DND-41 (cell line): ENCODE data around the gene GSS.

ENCODE experiments used
- ATAC-seq: fragments of 200-7000 bp; cut with Tn5 transposase; 3 replicates; pipeline ENCODE4 v1.9.1; 2021; ENCODE audit warnings: low read depth; ENCODE audit not compliant: insufficient read depth
- DNase-seq: peaks from one replicate; pipeline ENCODE4 v3.0.0-alpha.2; 2020
- H2AFZ ChIP-seq: 2 replicates; pipeline ENCODE4 v1.6.0; 2012; ENCODE audit warnings: low read depth, low read length
- H3K27ac ChIP-seq: 2 replicates; pipeline ENCODE4 v1.5.1; 2012; ENCODE audit warnings: low read length, inconsistent platforms
- H3K27me3 ChIP-seq: fragments of 200-600 bp; sonication (generic); 2 replicates; pipeline ENCODE4 v1.6.0; 2012; ENCODE audit warnings: low read length, mild to moderate bottlenecking, inconsistent platforms; ENCODE audit not compliant: insufficient read depth, poor library complexity
- H3K36me3 ChIP-seq: 2 replicates; pipeline ENCODE4 v1.5.1; 2012; ENCODE audit warnings: low read length, inconsistent platforms; ENCODE audit not compliant: insufficient read depth
- H3K4me1 ChIP-seq: 2 replicates; pipeline ENCODE4 v1.5.1; 2012; ENCODE audit warnings: mild to moderate bottlenecking, low read length; ENCODE audit not compliant: insufficient read depth
- H3K4me2 ChIP-seq: 2 replicates; pipeline ENCODE4 v1.6.0; 2012; ENCODE audit warnings: mild to moderate bottlenecking, moderate library complexity, low read length, inconsistent platforms; ENCODE audit not compliant: insufficient read depth
- H3K4me3 ChIP-seq, 2 experiments: fragments of 200-600 bp in 1 of 2; shearing (Covaris generic) in 1 of 2; 2 replicates each; pipeline ENCODE4 v1.5.1; 2012 to 2016; ENCODE audit warnings: inconsistent platforms in 2 of 2, low read length in 2 of 2, mild to moderate bottlenecking in 2 of 2, low read depth in 1 of 2, moderate library complexity in 1 of 2
- H3K79me2 ChIP-seq: 2 replicates; pipeline ENCODE4 v1.6.0; 2012; ENCODE audit warnings: low read length, inconsistent platforms; ENCODE audit not compliant: insufficient read depth
- H3K9ac ChIP-seq: 2 replicates; pipeline ENCODE4 v1.6.0; 2012; ENCODE audit warnings: low read depth, mild to moderate bottlenecking, inconsistent platforms, low read length, moderate library complexity
- H3K9me3 ChIP-seq: 2 replicates; pipeline ENCODE4 v1.5.1; 2012; ENCODE audit warnings: low read length, moderate library complexity, mild to moderate bottlenecking, inconsistent platforms; ENCODE audit not compliant: insufficient read depth, severe bottlenecking
- H4K20me1 ChIP-seq: 2 replicates; pipeline ENCODE4 v1.6.0; 2012; ENCODE audit warnings: low read length; ENCODE audit not compliant: insufficient read depth
- CTCF ChIP-seq: IDR thresholded peaks from 2 replicates; pipeline ENCODE4 v1.5.1; 2012; ENCODE audit warnings: borderline replicate concordance, low read length, moderate library complexity, mild to moderate bottlenecking; ENCODE audit not compliant: poor library complexity, severe bottlenecking; ENCODE audit errors: extremely low read depth
- EZH2 ChIP-seq: IDR thresholded peaks from 3 replicates; pipeline ENCODE4 v1.6.1; 2012; ENCODE audit warnings: borderline replicate concordance, low read depth, mild to moderate bottlenecking, moderate library complexity, low read length, inconsistent platforms; ENCODE audit not compliant: severe bottlenecking

The GSS gene

GRCh38 chr20:34977365-34978091, 21.9 kb upstream of the GSS start:
- Histone ChIP-seq H3K9ac (no peak overlapping the region), H3K79me2 (no peaks in the 10 kb centered on the region), H3K27ac (no peak overlapping the region), H3K9me3 (no peaks in the 10 kb centered on the region), H2AFZ (no peak overlapping the region), H3K4me2 (no peak overlapping the region), H4K20me1 (no peaks in the 10 kb centered on the region), H3K27me3 (no peaks in the 10 kb centered on the region), H3K4me1 (no peaks in the 10 kb centered on the region), H3K36me3 (no peaks in the 10 kb centered on the region), H3K4me3 (no peak overlapping the region)
- TF ChIP-seq EZH2 (no peak), CTCF (no peak)
- ATAC-seq (no peak), DNase-seq (no peak)

- Histone ChIP-seq H3K4me1 (no peaks in the 10 kb centered on the region), H4K20me1 (no peaks in the 10 kb centered on the region), H3K27ac (no peak overlapping the region), H3K36me3 (no peaks in the 10 kb centered on the region), H3K27me3 (no peaks in the 10 kb centered on the region), H3K9ac (no peak overlapping the region), H3K4me2 (no peak overlapping the region), H3K4me3 (no peak overlapping the region), H2AFZ (no peak overlapping the region), H3K9me3 (no peaks in the 10 kb centered on the region), H3K79me2 (no peaks in the 10 kb centered on the region)
- DNase-seq (no peak), ATAC-seq (no peak)
- no peak for TF ChIP-seq CTCF
- no peak for TF ChIP-seq EZH2
Observed at GRCh38 chr20:34976286-34976685, 20.7 kb upstream of the GSS start.

- Histone ChIP-seq H4K20me1 (no peaks in the 10 kb centered on the region), H3K36me3 (no peaks in the 10 kb centered on the region), H3K9me3 (no peaks in the 10 kb centered on the region), H3K4me1 (no peaks in the 10 kb centered on the region), H3K27me3 (no peaks in the 10 kb centered on the region), H3K27ac (no peak overlapping the region), H3K4me2 (no peak overlapping the region), H2AFZ (no peak overlapping the region), H3K79me2 (no peaks in the 10 kb centered on the region), H3K4me3 (no peak overlapping the region), H3K9ac (no peak overlapping the region)
- TF ChIP-seq CTCF = no peak
- TF ChIP-seq EZH2 = no peak
- ATAC-seq = no peak
- DNase-seq = no peak
Observed at GRCh38 chr20:34974246-34974645, 18.6 kb upstream of the GSS start.
